Smooth muscle cell (in vitro differentiated cells): Measurements from ENCODE around the gene ZNF747. TPM values are rescaled to one million over a fixed set of nuclear protein-coding genes. Genes with fewer than 3 reads are reported as not detected.

Experiments used
- DNase-seq: peaks from one replicate; lab custom pipeline; 2025; ENCODE audit not compliant: unreplicated experiment; lab: John Stamatoyannopoulos, UW
- H2AFZ ChIP-seq: fragments of 200-600 bp; sonication (generic); 2 replicates; pipeline ENCODE4 v1.6.0; 2016; ENCODE audit warnings: antibody characterized with exemption, low read depth, mild to moderate bottlenecking
- H3F3A ChIP-seq: fragments of 200-600 bp; sonication (generic); 2 replicates; pipeline ENCODE4 v1.6.0; 2017; ENCODE audit warnings: antibody characterized with exemption, low read depth
- H3K27ac ChIP-seq: fragments of 200-600 bp; sonication (generic); 2 replicates; pipeline ENCODE4 v1.5.1; 2016; ENCODE audit warnings: low read depth, mild to moderate bottlenecking
- H3K27me3 ChIP-seq: fragments of 200-600 bp; sonication (generic); 2 replicates; pipeline ENCODE4 v1.6.1; 2016; ENCODE audit warnings: low read depth, mild to moderate bottlenecking
- H3K36me3 ChIP-seq: fragments of 200-600 bp; sonication (generic); 2 replicates; pipeline ENCODE4 v1.5.1; 2016; ENCODE audit warnings: low read depth
- H3K4me1 ChIP-seq: fragments of 200-600 bp; sonication (generic); 2 replicates; pipeline ENCODE4 v1.5.1; 2016; ENCODE audit warnings: low read depth
- H3K4me2 ChIP-seq: fragments of 200-600 bp; sonication (generic); 2 replicates; pipeline ENCODE4 v1.6.0; 2016; ENCODE audit warnings: mild to moderate bottlenecking
- H3K4me3 ChIP-seq: fragments of 200-600 bp; sonication (generic); 2 replicates; pipeline ENCODE4 v1.5.1; 2016; ENCODE audit warnings: mild to moderate bottlenecking
- H3K79me2 ChIP-seq: fragments of 200-600 bp; sonication (generic); 2 replicates; pipeline ENCODE4 v1.6.0; 2016; ENCODE audit warnings: low read depth, mild to moderate bottlenecking
- H3K9ac ChIP-seq: fragments of 200-600 bp; sonication (generic); 2 replicates; pipeline ENCODE4 v1.6.0; 2016; ENCODE audit warnings: low read depth
- H3K9me3 ChIP-seq: fragments of 200-600 bp; sonication (generic); replicated peaks from 2 replicates; pipeline ENCODE4 v1.5.1; 2016; ENCODE audit warnings: low read depth
- H4K20me1 ChIP-seq: fragments of 200-600 bp; sonication (generic); 2 replicates; pipeline ENCODE4 v1.6.0; 2016; ENCODE audit warnings: low read depth
- CTCF ChIP-seq: fragments of 200-600 bp; sonication (generic); IDR thresholded peaks from 2 replicates; pipeline ENCODE4 v1.5.1; 2017; ENCODE audit warnings: borderline replicate concordance, mild to moderate bottlenecking, antibody characterized with exemption; ENCODE audit not compliant: insufficient read depth, poor library complexity, severe bottlenecking
- WGBS: methylation state at CpG from one replicate; pipeline ENCODE4 v1.1.7; 2016; ENCODE audit warnings: low lambda C conversion rate; 5-methylcytosine and 5-hydroxymethylcytosine counted together
- polyA plus RNA-seq: library from polyadenylated mRNA; unstranded; fragments of >200 nt; fragmentation: Nextera tagmentation; extraction: Ambion mirVana; gene quantifications from 2 replicates; pipeline ENCODE4 v1.2.1, GENCODE V29; 2016
- total RNA-seq: library from RNA; depleted of rRNA; stranded (reverse); fragments of >200 nt; gene quantifications from 2 replicates; pipeline ENCODE4 v1.2.3, GENCODE V29; 2014

ZNF747 gene
- total and polyA plus RNA-seq, 2 experiments from 2014 or later: 5.7 to 6.3 TPM

GRCh38 chr16:30553393-30553899 lies 18.8 kb upstream of the ZNF747 start:
- Histone ChIP-seq H3K4me1 (peaks cover 5% of the 10 kb centered on the region), H4K20me1 (no peaks in the 10 kb centered on the region), H3K36me3 (no peaks in the 10 kb centered on the region), H3K9ac (no peak overlapping the region), H2AFZ (no peak overlapping the region), H3K27ac (no peak overlapping the region), H3K27me3 (no peaks in the 10 kb centered on the region), H3K4me2 (no peak overlapping the region), H3K9me3 (no peaks in the 10 kb centered on the region), H3K79me2 (peaks cover 15% of the 10 kb centered on the region), H3K4me3 (no peak overlapping the region), H3F3A (peaks cover 7% of the 10 kb centered on the region)
- DNase-seq: no peak
- no peak for TF ChIP-seq CTCF
- 92% methylated on average over 2 of the region's 2 CpGs for WGBS

- Histone ChIP-seq H3K79me2 (peaks cover 15% of the 10 kb centered on the region), H3K4me3 (no peak overlapping the region), H3K36me3 (no peaks in the 10 kb centered on the region), H4K20me1 (no peaks in the 10 kb centered on the region), H3K4me1 (peaks cover 5% of the 10 kb centered on the region), H3F3A (peaks cover 7% of the 10 kb centered on the region), H3K9me3 (no peaks in the 10 kb centered on the region), H3K27ac (no peak overlapping the region), H3K4me2 (no peak overlapping the region), H2AFZ (no peak overlapping the region), H3K9ac (no peak overlapping the region), H3K27me3 (no peaks in the 10 kb centered on the region)
- TF ChIP-seq CTCF: no peak
- WGBS: 96% methylated on average over 4 of the region's 4 CpGs
- no peak for DNase-seq
Observed at GRCh38 chr16:30552956-30553355, 18.3 kb upstream of the ZNF747 start.

- DNase-seq: no peak
- H3K79me2 ChIP-seq: peaks cover 5% of the 10 kb centered on the region
- 65% methylated on average over 3 of the region's 3 CpGs for WGBS
Observed at GRCh38 chr16:30551781-30552180, 17.1 kb upstream of the ZNF747 start.

More at GRCh38 chr16:30551781-30552180, 17.1 kb upstream of the ZNF747 start:
- Histone ChIP-seq H2AFZ (no peak overlapping the region), H3K36me3 (no peaks in the 10 kb centered on the region), H3K4me1 (no peaks in the 10 kb centered on the region), H4K20me1 (no peaks in the 10 kb centered on the region), H3K9me3 (no peaks in the 10 kb centered on the region), H3K27ac (no peak overlapping the region), H3K4me3 (no peak overlapping the region), H3K9ac (no peak overlapping the region), H3K4me2 (no peak overlapping the region), H3K27me3 (no peaks in the 10 kb centered on the region), H3F3A (peaks cover 7% of the 10 kb centered on the region)
- no peak for TF ChIP-seq CTCF
